Activated CD8-positive, alpha-beta memory T cell treated with anti-CD3 and anti-CD28 coated beads for 1 hour (primary cell): ENCODE results near the gene TBC1D9B.
"Not testable (repeated sequence)": the region's sequence is repeated elsewhere in the genome, so short reads cannot be mapped to it uniquely, and the experiment has no call there.

Experiments used
- DNase-seq, 2 donors: peaks; one replicate each; pipeline ENCODE4 v3.0.0-alpha.2; 2020; ENCODE audit warnings: low read depth in 1 of 2; ENCODE audit errors: extremely low read depth in 1 of 2

TBC1D9B gene

GRCh38 chr5:179886190-179886911 lies 21.3 kb downstream of the TBC1D9B start:
- DNase-seq, result no peak

- DNase-seq, result no peak
Observed at GRCh38 chr5:179885491-179886090, 22.1 kb downstream of the TBC1D9B start.

GRCh38 chr5:179883163-179883562 lies 24.5 kb downstream of the TBC1D9B start:
- no peak for DNase-seq

GRCh38 chr5:179882338-179882737 lies 25.4 kb downstream of the TBC1D9B start:
- DNase-seq, result no peak

GRCh38 chr5:179880848-179881590 lies 26.7 kb downstream of the TBC1D9B start:
- DNase-seq, result no peak

GRCh38 chr5:179880066-179880650 lies 27.5 kb downstream of the TBC1D9B start:
- no peak for DNase-seq

- no peak for DNase-seq
Observed at GRCh38 chr5:179879690-179880010, 28.0 kb downstream of the TBC1D9B start.

- DNase-seq, result no peak
Observed at GRCh38 chr5:179879003-179879689, 28.6 kb downstream of the TBC1D9B start.

- DNase-seq, result no peak
Observed at GRCh38 chr5:179878222-179879002, 29.3 kb downstream of the TBC1D9B start.

- DNase-seq, result no peak
Observed at GRCh38 chr5:179876610-179876952, 31.1 kb downstream of the TBC1D9B start.

- DNase-seq, result no peak
Observed at GRCh38 chr5:179875741-179876609, 31.7 kb downstream of the TBC1D9B start.

- DNase-seq, result no peak
Observed at GRCh38 chr5:179874536-179875292, 33.0 kb downstream of the TBC1D9B start.

- no peak for DNase-seq
Observed at GRCh38 chr5:179874136-179874535, 33.6 kb downstream of the TBC1D9B start.

- DNase-seq, result no peak
Observed at GRCh38 chr5:179873588-179874110, 34.0 kb downstream of the TBC1D9B start.

GRCh38 chr5:179872828-179873575 lies 34.7 kb downstream of the TBC1D9B start:
- no peak for DNase-seq

GRCh38 chr5:179872055-179872827 lies 35.5 kb downstream of the TBC1D9B start:
- DNase-seq, result no peak

- DNase-seq, result not testable (repeated sequence)
Observed at GRCh38 chr5:179871533-179871932, 36.2 kb downstream of the TBC1D9B start.
